H1 (cell line): ENCODE measurements around the gene GABRP. TPM values are rescaled to one million over a fixed set of nuclear protein-coding genes. Genes with fewer than 3 reads are reported as not detected.

Experiments
- BACH1 ChIP-seq: IDR thresholded peaks from 2 replicates; pipeline ENCODE4 v1.6.1; 2012; ENCODE audit warnings: low read length, improper control_type of control experiment
- CBX5 ChIP-seq: fragments of 300-800, 300-1000 bp; sonication (generic); IDR thresholded peaks from 2 replicates; pipeline ENCODE4 v1.7.1; 2016; ENCODE audit warnings: antibody characterized with exemption, low read length, low read depth
- CTBP2 ChIP-seq: IDR thresholded peaks from 2 replicates; pipeline ENCODE4 v1.7.0; 2011; ENCODE audit warnings: borderline replicate concordance, mild to moderate bottlenecking, moderate library complexity, mixed read lengths, low read length; ENCODE audit not compliant: insufficient read depth, insufficient read length
- POLR2A ChIP-seq, 2 experiments: IDR thresholded peaks; 1 replicate in 1 of 2; 2 replicates in 1 of 2; pipeline ENCODE4 v1.6.1; 2011; ENCODE audit warnings: low read depth in 2 of 2, low read length in 2 of 2, mild to moderate bottlenecking in 2 of 2; ENCODE audit errors: control extremely low read depth in 1 of 2
- RNF2 ChIP-seq: fragments of 200-900, 300-1000 bp; sonication (generic); IDR thresholded peaks from 2 replicates; pipeline ENCODE4 v1.7.1; 2016; ENCODE audit warnings: borderline replicate concordance, low read depth, mild to moderate bottlenecking, antibody characterized with exemption, low read length; ENCODE audit not compliant: poor library complexity, severe bottlenecking; ENCODE audit errors: missing control alignments
- SIN3A ChIP-seq, 2 experiments: IDR thresholded peaks in 1 of 2; conservative IDR thresholded peaks in 1 of 2; 2 replicates each; pipeline ENCODE4 v1.6.1; 2011 to 2012; ENCODE audit warnings: low read length in 2 of 2, improper control_type of control experiment in 1 of 2, low read depth in 1 of 2, mild to moderate bottlenecking in 1 of 2
- SP2 ChIP-seq: IDR thresholded peaks from 2 replicates; pipeline ENCODE4 v1.6.1; 2012; ENCODE audit warnings: mild to moderate bottlenecking, low read length, inconsistent platforms
- polyA plus RNA-seq, 7 experiments: library from polyadenylated mRNA; depleted of rRNA in 3 of 7; stranded (reverse) in 5 of 7; unstranded in 2 of 7; fragments of >200 nt in 5 of 7; fragments of 200-250 nt in 2 of 7; gene quantifications; 1 replicate in 5 of 7; 2 replicates in 1 of 7; 4 replicates in 1 of 7; pipeline versions ENCODE4 v1.2.1 to v1.2.3, GENCODE V29; 2011 to 2013; ENCODE audit warnings: missing spikeins in 2 of 7, mixed read lengths in 2 of 7
- total RNA-seq: library from RNA; stranded (reverse); fragmentation: NEBNext Ultra II Directional; extraction: Animal tissue kit (Norgen Biotek cat#: 25700); gene quantifications from 2 replicates; pipeline ENCODE4 v1.2.1, GENCODE V29; 2021

GABRP gene
- total and polyA plus RNA-seq, 2 of the 8 experiments (the other 6 are each of a cell fraction or from before 2014, with no cell fraction given), result 3.7 to 4.0 TPM

- TF ChIP-seq RNF2, result no peak
- TF ChIP-seq SP2, result no peak
- TF ChIP-seq POLR2A (IDR thresholded peaks at IDR 0.05; ENCODE audit: control extremely low read depth in 1 of 2, low read depth in 2 of 2, low read length in 2 of 2), result no peak
- no peak for TF ChIP-seq SIN3A (conservative IDR thresholded peaks at IDR 0.05 in 1 of 2, IDR thresholded peaks at IDR 0.05 in 1 of 2; ENCODE audit: low read depth in 1 of 2, low read length in 2 of 2)
- TF ChIP-seq BACH1, result no peak
- TF ChIP-seq CTBP2, result no peak
- no peak for TF ChIP-seq CBX5
These were observed 36.6 kb upstream of the GABRP start (continued) for GRCh38 chr5:170746961-170747340.
